Left ventricle myocardium inferior (tissue), 1 donor: Measurements from ENCODE around the gene CMIP. TPM values are rescaled to one million over a fixed set of nuclear protein-coding genes. Genes with fewer than 3 reads are reported as not detected.

ENCODE experiments used
- DNase-seq: peaks from one replicate; pipeline ENCODE4 v3.0.0-alpha.2; 2020
- H3K27ac ChIP-seq: fragments of 200-600 bp; replicated peaks from 2 replicates; pipeline ENCODE4 v1.8.0; 2021
- H3K27me3 ChIP-seq: fragments of 200-600 bp; 2 replicates; pipeline ENCODE4 v1.8.0; 2021; ENCODE audit warnings: low read depth
- H3K36me3 ChIP-seq: fragments of 200-600 bp; 2 replicates; pipeline ENCODE4 v1.8.0; 2021
- H3K4me1 ChIP-seq: fragments of 200-600 bp; 2 replicates; pipeline ENCODE4 v1.8.0; 2021
- H3K4me3 ChIP-seq: fragments of 200-600 bp; 2 replicates; pipeline ENCODE4 v1.8.0; 2021; ENCODE audit warnings: mild to moderate bottlenecking, moderate library complexity
- H3K9me3 ChIP-seq: fragments of 200-600 bp; replicated peaks from 2 replicates; pipeline ENCODE4 v1.8.0; 2021
- CTCF ChIP-seq: fragments of 200-600 bp; IDR thresholded peaks from 2 replicates; pipeline ENCODE4 v1.8.0; 2021; ENCODE audit warnings: antibody characterized with exemption, mild to moderate bottlenecking, borderline replicate concordance
- intact Hi-C: fragments of 100-400 bp; cut with micrococcal nuclease; formaldehyde crosslinking; loops from one replicate; pipeline ENCODE4 v1.11.0; 2022
- total RNA-seq: library from RNA; stranded (reverse); fragmentation: NEBNext Ultra II Directional; extraction: Animal tissue kit (Norgen Biotek cat#: 25700); gene quantifications from one replicate; pipeline ENCODE4 v1.2.1, GENCODE V29; 2021
- donor health status: DM: no; HTN: yes; CAD: no; lungs with severe emphysema.

Gene CMIP
- total RNA-seq, 1 donor from 2014 or later, result 11.2 TPM

- H3K27ac ChIP-seq, result no peak overlapping the region
- no peaks in the 10 kb centered on the region for H3K4me1 ChIP-seq
- intact Hi-C loops, result no loop called here
- H3K27me3 ChIP-seq, result no peaks in the 10 kb centered on the region
- no peak for DNase-seq
- peaks cover 9% of the 10 kb centered on the region for H3K9me3 ChIP-seq
- TF ChIP-seq CTCF, result no peak
- no peaks in the 10 kb centered on the region for H3K36me3 ChIP-seq
- H3K4me3 ChIP-seq, result no peak overlapping the region
These were observed 19.8 kb upstream of the CMIP start for GRCh38 chr16:81424771-81425170.

GRCh38 chr16:81427219-81427618 is 17.4 kb upstream of the CMIP start:
- H3K4me3 ChIP-seq, result no peak overlapping the region
- H3K36me3 ChIP-seq, result no peaks in the 10 kb centered on the region
- H3K27ac ChIP-seq, result no peak overlapping the region
- no peaks in the 10 kb centered on the region for H3K4me1 ChIP-seq
- H3K27me3 ChIP-seq, result no peaks in the 10 kb centered on the region
- no peak for DNase-seq
- TF ChIP-seq CTCF, result no peak
- peaks cover 2% of the 10 kb centered on the region for H3K9me3 ChIP-seq
- intact Hi-C loops, result no loop called here

- intact Hi-C loops, result no loop called here
- no peaks in the 10 kb centered on the region for H3K27me3 ChIP-seq
- peak; percentile 58 for TF ChIP-seq CTCF
- H3K4me3 ChIP-seq, result no peak overlapping the region
- H3K27ac ChIP-seq, result no peak overlapping the region
- no peaks in the 10 kb centered on the region for H3K36me3 ChIP-seq
- peak; percentile 31 for DNase-seq
- H3K4me1 ChIP-seq, result no peaks in the 10 kb centered on the region
- no peaks in the 10 kb centered on the region for H3K9me3 ChIP-seq
These were observed 15.5 kb upstream of the CMIP start for GRCh38 chr16:81429045-81429521.

GRCh38 chr16:81431554-81432353 is 12.9 kb upstream of the CMIP start:
- H3K27ac ChIP-seq, result peak overlapping the region; percentile 19
- intact Hi-C loops, result no loop called here
- H3K27me3 ChIP-seq, result no peaks in the 10 kb centered on the region
- no peak for DNase-seq
- H3K4me3 ChIP-seq, result no peak overlapping the region
- no peak for TF ChIP-seq CTCF
- H3K36me3 ChIP-seq, result no peaks in the 10 kb centered on the region
- no peaks in the 10 kb centered on the region for H3K4me1 ChIP-seq
- no peaks in the 10 kb centered on the region for H3K9me3 ChIP-seq

- Histone ChIP-seq H3K36me3 (no peaks in the 10 kb centered on the region), H3K27ac (no peak overlapping the region), H3K4me1 (no peaks in the 10 kb centered on the region), H3K9me3 (no peaks in the 10 kb centered on the region), H3K4me3 (no peak overlapping the region), H3K27me3 (peaks cover 10% of the 10 kb centered on the region)
- TF ChIP-seq CTCF, result no peak
- DNase-seq, result no peak
- intact Hi-C loops, result no loop called here
These were observed 11.6 kb upstream of the CMIP start for GRCh38 chr16:81432937-81433557.
